HG03460 (cell line): Measurements from ENCODE around the gene PDX1.
A peak's percentile ranks its signal among the peaks of the same experiment; 100 is the strongest.

ENCODE experiments used
- ATAC-seq: cut with Tn5 transposase; IDR thresholded peaks from one replicate; pipeline ENCODE4 v1.9.1; 2021; ENCODE audit not compliant: unreplicated experiment

The PDX1 gene

GRCh38 chr13:27919934-27920676 lies at the start of gene PDX1:
Gene PDX1 (plus strand): TSS chr13:27920000. CDS start chr13:27920139, 139 bp downstream.
- peak; percentile 47 for ATAC-seq

- no peak for ATAC-seq
Observed at GRCh38 chr13:27878274-27878673, 41.5 kb upstream of the PDX1 start.

- ATAC-seq: no peak
Observed at GRCh38 chr13:27889471-27889870, 30.3 kb upstream of the PDX1 start.

GRCh38 chr13:27896726-27897125 lies 23.1 kb upstream of the PDX1 start:
- no peak for ATAC-seq

- no peak for ATAC-seq
Observed at GRCh38 chr13:27904719-27905118, 15.1 kb upstream of the PDX1 start.

GRCh38 chr13:27905650-27906049 lies 14.2 kb upstream of the PDX1 start:
- ATAC-seq: no peak

- no peak for ATAC-seq
Observed at GRCh38 chr13:27907121-27907787, 12.5 kb upstream of the PDX1 start.

- no peak for ATAC-seq
Observed at GRCh38 chr13:27909378-27909777, 10.4 kb upstream of the PDX1 start.

GRCh38 chr13:27911521-27911920 lies 8.3 kb upstream of the PDX1 start:
- no peak for ATAC-seq

GRCh38 chr13:27913160-27913559 lies 6.6 kb upstream of the PDX1 start:
- ATAC-seq: no peak

GRCh38 chr13:27915301-27916207 lies 4.2 kb upstream of the PDX1 start:
- no peak for ATAC-seq

- no peak for ATAC-seq
Observed at GRCh38 chr13:27917121-27917947, 2.5 kb upstream of the PDX1 start.

GRCh38 chr13:27918041-27918917 lies 1.5 kb upstream of the PDX1 start:
- no peak for ATAC-seq

- no peak for ATAC-seq
Observed at GRCh38 chr13:27918918-27919658, 712 bp upstream of the PDX1 start.

- no peak for ATAC-seq
Observed at GRCh38 chr13:27919659-27919933, 204 bp upstream of the PDX1 start.

- no peak for ATAC-seq
Observed at GRCh38 chr13:27920677-27921420, 1.0 kb downstream of the PDX1 start.

GRCh38 chr13:27921421-27921960 lies 1.7 kb downstream of the PDX1 start:
- no peak for ATAC-seq
